ENCODE measurements around the gene LTB. TPM values are rescaled to one million over a fixed set of nuclear protein-coding genes. Genes with fewer than 3 reads are reported as not detected.

The LTB gene
- polyA plus RNA-seq, 3 donors, result 1.8 to 2.7 (median 2.0) TPM

GRCh38 chr6:31532644-31533454, 49.4 kb downstream of the LTB start:
- no peak for DNase-seq

- no peak for DNase-seq
Measured at GRCh38 chr6:31531771-31532643, 50.2 kb downstream of the LTB start.

- DNase-seq, result no peak
Measured at GRCh38 chr6:31531162-31531561, 51.1 kb downstream of the LTB start.

- DNase-seq, result no peak
Measured at GRCh38 chr6:31530659-31531058, 51.6 kb downstream of the LTB start.

Other genes starting within 250 kb of the LTB start
- 100 to 1,000 TPM; 104 to 117 (median 116) TPM for gene HLA-B, start 225.2 kb downstream of the LTB start, polyA plus RNA-seq (ENCODE audit: insufficient read length in 3 of 3)
- 10 to 100 TPM in 2 of 3 donors, 1 to 10 TPM in 1; 7.0 to 11.8 (median 11.4) TPM for gene MICA, start 178.8 kb downstream of the LTB start, polyA plus RNA-seq (ENCODE audit: insufficient read length in 3 of 3)
- 1 to 10 TPM; 1.4 to 1.9 (median 1.4) TPM for gene MICB, start 84.3 kb downstream of the LTB start, polyA plus RNA-seq (ENCODE audit: insufficient read length in 3 of 3)
- 10 to 100 TPM; 19.5 to 24.1 (median 21.9) TPM for gene MCCD1, start 53.5 kb downstream of the LTB start, polyA plus RNA-seq (ENCODE audit: insufficient read length in 3 of 3)
- 100 to 1,000 TPM; 563 to 680 (median 632) TPM for gene DDX39B, start 40.4 kb downstream of the LTB start, polyA plus RNA-seq (ENCODE audit: insufficient read length in 3 of 3)
- 10 to 100 TPM in 1 of 3 donors, 1 to 10 TPM in 2; 6.5 to 11.3 (median 7.5) TPM for gene ATP6V1G2, start 35.8 kb downstream of the LTB start, polyA plus RNA-seq (ENCODE audit: insufficient read length in 3 of 3)
- gene NFKBIL1, start 34.8 kb downstream of the LTB start, polyA plus RNA-seq (ENCODE audit: insufficient read length in 3 of 3), result 10 to 100 TPM; 22.1 to 30.3 (median 26.5) TPM
- under 1 TPM; 0.27 to 0.42 (median 0.30) TPM for gene LTA, start 10.1 kb downstream of the LTB start, polyA plus RNA-seq (ENCODE audit: insufficient read length in 3 of 3)
- gene TNF, start 6.9 kb downstream of the LTB start, polyA plus RNA-seq (ENCODE audit: insufficient read length in 3 of 3), result under 1 TPM in 1 of 3 donors, not detected in 2; 0.19 TPM
- 1 to 10 TPM; 5.0 to 6.7 (median 5.1) TPM for gene LST1, start 3.9 kb upstream of the LTB start, polyA plus RNA-seq (ENCODE audit: insufficient read length in 3 of 3)
- gene NCR3, start 10.6 kb upstream of the LTB start, polyA plus RNA-seq (ENCODE audit: insufficient read length in 3 of 3), result under 1 TPM in 1 of 3 donors, not detected in 2; 0.43 TPM
- gene AIF1, start 32.8 kb upstream of the LTB start, polyA plus RNA-seq (ENCODE audit: insufficient read length in 3 of 3), result 10 to 100 TPM; 66.1 to 77.7 (median 74.7) TPM
- gene PRRC2A, start 38.3 kb upstream of the LTB start, polyA plus RNA-seq (ENCODE audit: insufficient read length in 3 of 3), result 100 to 1,000 TPM; 209 to 221 (median 210) TPM
- gene BAG6, start 70.2 kb upstream of the LTB start, polyA plus RNA-seq (ENCODE audit: insufficient read length in 3 of 3), result 100 to 1,000 TPM; 245 to 281 (median 259) TPM
- gene APOM, start 73.5 kb upstream of the LTB start, polyA plus RNA-seq (ENCODE audit: insufficient read length in 3 of 3), result 100 to 1,000 TPM; 109 to 116 (median 110) TPM
- 10 to 100 TPM; 19.6 to 24.4 (median 20.5) TPM for gene C6orf47, start 78.4 kb upstream of the LTB start, polyA plus RNA-seq (ENCODE audit: insufficient read length in 3 of 3)
- gene GPANK1, start 82.6 kb upstream of the LTB start, polyA plus RNA-seq (ENCODE audit: insufficient read length in 3 of 3), result 10 to 100 TPM; 26.2 to 33.9 (median 33.8) TPM
- 100 to 1,000 TPM; 227 to 252 (median 236) TPM for gene CSNK2B, start 83.7 kb upstream of the LTB start, polyA plus RNA-seq (ENCODE audit: insufficient read length in 3 of 3)
- gene LY6G5B, start 87.6 kb upstream of the LTB start, polyA plus RNA-seq (ENCODE audit: insufficient read length in 3 of 3), result 10 to 100 TPM; 19.0 to 38.1 (median 35.1) TPM
- gene LY6G5C, start 98.6 kb upstream of the LTB start, polyA plus RNA-seq (ENCODE audit: insufficient read length in 3 of 3), result 1 to 10 TPM; 2.6 to 4.3 (median 3.6) TPM
- gene ABHD16A, start 120.9 kb upstream of the LTB start, polyA plus RNA-seq (ENCODE audit: insufficient read length in 3 of 3), result 10 to 100 TPM; 63.2 to 68.7 (median 63.5) TPM
- 1 to 10 TPM in 2 of 3 donors, under 1 TPM in 1; 0.43 to 1.0 (median 1.0) TPM for gene LY6G6F, start 124.4 kb upstream of the LTB start, polyA plus RNA-seq (ENCODE audit: insufficient read length in 3 of 3)
- not detected for gene LY6G6D, start 132.9 kb upstream of the LTB start, polyA plus RNA-seq (ENCODE audit: insufficient read length in 3 of 3)
- under 1 TPM; 0.28 to 0.89 (median 0.69) TPM for gene LY6G6C, start 139.3 kb upstream of the LTB start, polyA plus RNA-seq (ENCODE audit: insufficient read length in 3 of 3)
- gene MPIG6B, start 140.9 kb upstream of the LTB start, polyA plus RNA-seq (ENCODE audit: insufficient read length in 3 of 3), result 1 to 10 TPM; 1.5 to 1.9 (median 1.7) TPM
- gene DDAH2, start 146.9 kb upstream of the LTB start, polyA plus RNA-seq (ENCODE audit: insufficient read length in 3 of 3), result 100 to 1,000 TPM; 189 to 234 (median 211) TPM
- 100 to 1,000 TPM; 280 to 320 (median 296) TPM for gene CLIC1, start 154.1 kb upstream of the LTB start, polyA plus RNA-seq (ENCODE audit: insufficient read length in 3 of 3)
- gene MSH5, start 157.6 kb upstream of the LTB start, polyA plus RNA-seq (ENCODE audit: insufficient read length in 3 of 3), result 10 to 100 TPM; 18.1 to 54.6 (median 52.1) TPM
- gene SAPCD1, start 180.2 kb upstream of the LTB start, polyA plus RNA-seq (ENCODE audit: insufficient read length in 3 of 3), result 10 to 100 TPM in 2 of 3 donors, 1 to 10 TPM in 1; 5.6 to 13.8 (median 10.7) TPM
- 10 to 100 TPM in 2 of 3 donors, 1 to 10 TPM in 1; 8.8 to 14.0 (median 13.1) TPM for gene VWA7, start 194.9 kb upstream of the LTB start, polyA plus RNA-seq (ENCODE audit: insufficient read length in 3 of 3)
- 10 to 100 TPM; 60.0 to 71.2 (median 65.2) TPM for gene VARS1, start 213.3 kb upstream of the LTB start, polyA plus RNA-seq (ENCODE audit: insufficient read length in 3 of 3)
- 10 to 100 TPM; 79.4 to 84.0 (median 81.1) TPM for gene LSM2, start 224.5 kb upstream of the LTB start, polyA plus RNA-seq (ENCODE audit: insufficient read length in 3 of 3)
- gene HSPA1L, start 232.9 kb upstream of the LTB start, polyA plus RNA-seq (ENCODE audit: insufficient read length in 3 of 3), result 1 to 10 TPM; 3.7 to 4.6 (median 3.8) TPM
- gene HSPA1A, start 233.1 kb upstream of the LTB start, polyA plus RNA-seq (ENCODE audit: insufficient read length in 3 of 3), result 100 to 1,000 TPM; 104 to 122 (median 112) TPM
- gene HSPA1B, start 245.3 kb upstream of the LTB start, polyA plus RNA-seq (ENCODE audit: insufficient read length in 3 of 3), result 100 to 1,000 TPM; 125 to 178 (median 158) TPM

Data from renal pelvis (tissue), 4 donors.